Activated gamma-delta T cell treated with anti-CD3 and anti-CD28 coated beads, Interleukin-2, amount 50 U/mL, for 16 hours (primary cell): ENCODE measurements around the gene CYTL1.
"Not testable (repeated sequence)": the region's sequence is repeated elsewhere in the genome, so short reads cannot be mapped to it uniquely, and the experiment has no call there.

Source experiments
- DNase-seq: peaks from one replicate; pipeline ENCODE4 v3.0.0-alpha.2; 2020; ENCODE audit warnings: low read depth

Gene CYTL1

DNA sequence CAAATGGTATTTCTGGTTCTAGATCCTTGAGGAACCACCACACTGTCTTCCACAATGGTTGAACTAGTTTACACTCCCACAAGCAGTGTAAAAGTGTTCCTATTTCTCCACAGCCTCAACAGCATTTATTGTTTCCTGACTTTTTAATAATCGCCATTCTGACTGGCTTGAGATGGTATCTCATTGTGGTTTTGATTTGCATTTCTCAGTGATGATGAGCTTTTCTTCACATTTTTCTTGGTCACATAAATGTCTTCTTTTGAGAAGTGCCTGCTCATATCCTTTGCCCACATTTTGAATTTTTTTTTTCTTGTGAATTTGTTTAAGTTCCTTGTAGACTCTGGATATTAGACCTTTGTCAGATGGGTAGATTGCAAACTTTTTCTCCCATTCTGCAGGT is 22.3 kb downstream of the CYTL1 start:
- DNase-seq: not testable (repeated sequence)

- DNase-seq: no peak
These were observed 23.4 kb downstream of the CYTL1 start for GRCh38 chr4:4995908-4996265.

DNA sequence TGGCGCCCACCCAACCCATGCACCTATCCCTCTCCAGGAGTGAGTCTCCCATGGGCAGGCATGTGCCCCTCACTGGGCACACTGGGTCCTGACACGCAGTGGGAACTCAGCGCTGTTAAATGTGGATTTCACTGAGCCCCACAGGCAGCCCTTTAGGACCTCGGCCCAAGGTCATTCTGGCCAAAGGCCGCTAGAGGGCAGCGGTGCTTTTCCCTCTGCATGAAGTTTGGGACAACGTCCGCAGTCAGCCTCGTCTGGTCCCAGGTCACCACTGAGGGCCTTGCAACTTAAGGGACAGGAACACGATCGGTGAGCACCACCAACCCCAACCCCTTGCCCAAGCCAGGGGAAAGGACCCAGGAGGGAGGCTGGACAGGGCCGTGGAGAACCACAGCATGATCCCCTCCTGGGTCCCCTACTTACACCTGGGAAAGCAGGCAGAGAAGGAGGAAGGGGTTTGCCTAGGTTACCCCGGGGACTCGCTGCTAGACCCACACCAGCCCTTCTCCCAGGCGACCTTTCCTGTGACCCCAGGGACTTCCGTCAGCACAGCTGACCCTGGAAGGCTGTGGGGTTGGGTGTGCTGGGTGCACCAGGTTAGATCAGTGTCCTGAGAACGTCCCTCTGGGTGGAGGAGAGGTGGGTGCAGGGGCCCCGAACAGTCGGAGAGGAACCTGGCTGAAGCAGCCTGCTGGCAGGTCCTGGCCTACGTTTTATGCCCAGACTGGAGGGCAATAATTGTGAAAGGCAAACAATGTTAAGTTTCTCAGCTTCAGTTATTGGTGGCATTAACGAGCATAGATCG is 24.0 kb downstream of the CYTL1 start:
- DNase-seq: no peak

GRCh38 chr4:4994312-4995097 is 24.8 kb downstream of the CYTL1 start:
- no peak for DNase-seq

DNA sequence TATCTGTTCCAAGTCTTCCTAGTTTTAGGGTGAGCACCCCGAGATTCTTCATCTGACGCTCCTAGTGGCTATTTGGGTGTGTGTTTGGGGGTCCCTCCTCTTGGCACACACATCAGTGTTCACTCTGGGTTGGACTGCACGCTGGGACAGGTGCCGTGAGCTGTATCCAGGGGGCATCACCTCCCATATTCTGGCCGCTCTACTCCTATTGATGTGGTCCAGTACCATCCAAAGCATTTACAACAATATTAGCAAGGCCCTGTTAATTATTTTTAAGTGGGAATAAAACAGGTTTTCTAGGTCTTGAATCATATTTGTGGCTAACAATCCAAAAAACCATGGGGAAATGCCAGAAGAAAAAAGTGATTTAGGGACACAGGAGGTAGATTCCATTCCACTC is 26.4 kb downstream of the CYTL1 start:
- DNase-seq: no peak

- DNase-seq: no peak
These were observed 27.6 kb downstream of the CYTL1 start for GRCh38 chr4:4991541-4992099.

- DNase-seq: no peak
These were observed 28.3 kb downstream of the CYTL1 start for GRCh38 chr4:4990857-4991540.

DNA sequence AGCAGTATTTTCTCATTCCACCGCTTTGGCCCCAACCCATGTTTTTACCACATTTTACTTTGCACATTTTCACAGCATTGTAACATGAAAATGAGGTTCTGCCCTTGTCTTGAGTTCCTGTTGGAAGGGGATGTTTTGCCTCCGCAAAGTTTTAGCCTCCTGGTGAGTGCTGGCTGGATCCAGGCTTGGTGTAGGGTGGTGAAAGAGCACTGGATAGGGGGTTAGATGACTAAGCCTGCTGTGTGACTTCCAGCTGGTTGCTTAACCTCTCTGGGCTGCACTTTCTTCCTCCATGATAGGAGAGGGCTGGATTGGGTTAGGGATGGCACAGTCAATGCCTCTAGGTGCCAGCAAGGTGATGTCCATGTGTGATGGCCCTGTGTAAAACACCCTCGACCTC is 28.9 kb downstream of the CYTL1 start:
- DNase-seq: no peak

- DNase-seq: no peak
These were observed 30.1 kb downstream of the CYTL1 start for GRCh38 chr4:4989083-4989622.

GRCh38 chr4:4987656-4988055 is 31.6 kb downstream of the CYTL1 start:
- no peak for DNase-seq

DNA sequence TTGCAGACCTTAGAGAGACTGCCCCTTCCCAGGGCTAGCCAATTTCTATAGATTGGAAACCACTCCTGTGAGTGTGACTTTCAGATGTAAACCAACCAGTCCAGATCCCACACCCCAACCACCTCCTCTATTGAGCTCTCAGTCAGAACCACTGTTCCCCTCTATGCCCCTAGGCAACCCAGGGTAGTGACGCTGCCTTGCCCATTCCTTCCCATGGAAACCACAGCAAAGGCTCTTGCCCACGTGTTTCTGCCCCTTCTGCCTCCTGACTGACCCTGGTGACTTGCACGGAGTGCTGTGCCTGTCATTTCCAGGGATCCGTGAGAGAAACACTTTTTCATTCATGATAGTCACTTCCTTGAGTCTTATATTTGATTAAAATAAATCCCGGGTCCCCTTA is 32.4 kb downstream of the CYTL1 start:
- no peak for DNase-seq

DNA sequence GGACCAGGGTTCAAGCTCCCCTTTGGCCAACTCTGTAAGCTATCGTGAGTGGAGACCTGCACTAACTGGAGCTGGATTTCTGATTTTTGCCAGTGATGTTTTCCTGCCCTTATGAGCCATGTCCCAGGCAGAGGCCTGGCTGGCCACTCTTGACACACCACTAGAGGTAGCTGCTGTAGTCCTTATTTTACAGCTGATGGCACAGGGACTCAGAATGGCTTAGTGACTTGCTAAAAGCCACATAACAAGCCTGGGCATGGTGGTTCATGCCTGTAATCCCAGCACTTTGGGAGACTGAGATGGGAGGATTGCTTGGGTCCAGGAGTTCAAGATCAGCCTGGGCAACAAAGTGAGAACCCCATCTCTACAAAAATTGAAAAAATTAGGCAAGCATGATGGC is 33.4 kb downstream of the CYTL1 start:
- no peak for DNase-seq

GRCh38 chr4:4985036-4985435 is 34.2 kb downstream of the CYTL1 start:
- DNase-seq: no peak

- no peak for DNase-seq
These were observed 35.1 kb downstream of the CYTL1 start for GRCh38 chr4:4984186-4984585.

GRCh38 chr4:4981827-4982226 is 37.4 kb downstream of the CYTL1 start:
- DNase-seq: no peak

GRCh38 chr4:4981427-4981826 is 37.8 kb downstream of the CYTL1 start:
- no peak for DNase-seq

DNA sequence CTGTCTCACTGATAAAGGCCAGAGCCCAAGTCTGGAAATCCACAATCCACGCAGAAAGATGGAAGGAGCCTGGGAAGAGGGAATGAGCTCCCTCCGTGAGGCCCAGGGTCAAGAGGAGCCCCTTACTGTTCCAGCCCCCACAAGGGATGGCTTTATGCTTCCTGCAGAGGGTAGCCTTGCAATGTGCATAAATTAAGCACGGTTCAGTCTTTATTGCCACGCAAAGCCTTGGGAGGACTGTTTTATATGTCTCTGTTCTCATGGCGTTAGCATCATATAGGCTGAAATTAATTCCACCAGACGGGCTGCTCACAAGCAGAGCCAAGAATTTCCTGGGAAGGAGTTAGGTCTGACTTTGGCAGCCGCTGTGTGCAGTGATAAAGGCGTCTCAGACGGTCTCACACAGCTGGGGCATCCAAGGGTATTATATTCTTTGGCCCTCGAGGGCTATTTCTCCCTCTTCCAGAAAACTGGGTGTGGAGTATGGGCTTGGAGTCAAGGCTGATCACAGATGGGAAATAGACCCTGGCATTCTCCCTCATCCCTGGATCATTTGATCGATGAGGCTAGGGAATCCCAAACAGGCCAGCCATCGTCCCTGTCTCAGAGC is 38.5 kb downstream of the CYTL1 start:
- DNase-seq: no peak

- no peak for DNase-seq
These were observed 39.3 kb downstream of the CYTL1 start for GRCh38 chr4:4979971-4980370.

GRCh38 chr4:4974727-4975126 is 44.5 kb downstream of the CYTL1 start:
- DNase-seq: no peak

GRCh38 chr4:4971796-4972195 is 47.5 kb downstream of the CYTL1 start:
- no peak for DNase-seq

- DNase-seq: no peak
These were observed 50.0 kb downstream of the CYTL1 start for GRCh38 chr4:4969298-4969697.

DNA sequence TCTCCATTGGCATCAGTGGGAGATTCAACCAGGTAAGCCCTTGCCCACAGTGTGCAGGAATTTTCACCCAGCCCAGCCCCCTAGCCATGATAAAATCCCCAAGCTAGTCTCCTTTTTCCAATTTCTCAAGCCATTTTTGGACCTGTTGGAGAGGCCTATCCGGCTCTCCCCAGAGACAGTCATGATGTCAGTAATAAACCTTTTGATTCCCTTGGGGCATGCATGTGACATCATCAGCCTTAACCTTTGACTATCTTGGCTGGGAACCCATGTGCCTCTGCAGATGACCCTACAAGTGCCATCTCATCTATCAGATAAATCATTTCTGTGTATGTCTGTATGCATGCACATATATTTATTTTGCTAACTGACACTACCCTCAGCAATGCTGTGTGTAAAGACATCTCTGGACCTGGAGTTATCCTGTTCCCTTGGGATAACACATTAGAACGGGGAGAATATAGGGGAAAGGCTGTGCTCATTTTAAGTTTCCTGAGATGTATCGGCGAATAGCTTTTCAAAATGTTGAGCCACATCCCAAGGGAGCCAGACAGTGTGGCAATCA is 51.0 kb downstream of the CYTL1 start:
- DNase-seq: no peak
